ENCODE measurements around the gene TUT1. TPM values are rescaled to one million over a fixed set of nuclear protein-coding genes. Genes with fewer than 3 reads are reported as not detected.

TUT1 gene
- total RNA-seq, 1 donor from 2014 or later: 50.9 TPM

GRCh38 chr11:62611705-62612365, 20.5 kb upstream of the TUT1 start:
- DNase-seq: peak; percentile 80
- intact Hi-C loops (cut with micrococcal nuclease): loop anchor here (1.0 to 5.0 kb wide), 6 partner anchors 10 to 270 kb away; partner anchors contain the start of genes BSCL2, C11orf98, CSKMT and GNG3
- H3K27me3 Mint-ChIP-seq: no peaks in the 10 kb centered on the region
- peaks cover 47% of the 10 kb centered on the region for H3K4me1 Mint-ChIP-seq
- peak overlapping the region; percentile 98 for H3K4me3 Mint-ChIP-seq
- peaks cover 45% of the 10 kb centered on the region for H3K36me3 Mint-ChIP-seq (ENCODE audit: low read depth)
- no peaks in the 10 kb centered on the region for H3K9me3 Mint-ChIP-seq
- H3K27ac Mint-ChIP-seq: peak overlapping the region; percentile 97

- Mint-ChIP-seq H3K9me3 (no peaks in the 10 kb centered on the region), H3K36me3 (ENCODE audit: low read depth) (peaks cover 44% of the 10 kb centered on the region), H3K27ac (peak overlapping the region; percentile 97), H3K27me3 (no peaks in the 10 kb centered on the region), H3K4me1 (peaks cover 45% of the 10 kb centered on the region), H3K4me3 (peak overlapping the region; percentile 98)
- no peak for DNase-seq
- intact Hi-C loops (cut with micrococcal nuclease): loop anchor here (5.0 kb wide), 2 partner anchors 96 to 271 kb away; partner anchors contain the start of genes BSCL2, GNG3 and SLC3A2
Observed at GRCh38 chr11:62610814-62611704, 19.7 kb upstream of the TUT1 start.

GRCh38 chr11:62610403-62610802, 19.1 kb upstream of the TUT1 start:
- intact Hi-C loops (cut with micrococcal nuclease): loop anchor here (5.0 kb wide), 2 partner anchors 97 to 272 kb away; partner anchors contain the start of genes BSCL2, GNG3 and SLC3A2
- Mint-ChIP-seq H3K36me3 (ENCODE audit: low read depth) (peaks cover 46% of the 10 kb centered on the region), H3K4me3 (peak overlapping the region; percentile 98), H3K27ac (peak overlapping the region; percentile 87), H3K4me1 (peaks cover 45% of the 10 kb centered on the region), H3K27me3 (no peaks in the 10 kb centered on the region), H3K9me3 (no peaks in the 10 kb centered on the region)
- no peak for DNase-seq

- Mint-ChIP-seq H3K9me3 (no peaks in the 10 kb centered on the region), H3K4me3 (peak overlapping the region; percentile 12), H3K27ac (no peak overlapping the region), H3K27me3 (no peaks in the 10 kb centered on the region), H3K4me1 (peaks cover 34% of the 10 kb centered on the region), H3K36me3 (ENCODE audit: low read depth) (peaks cover 51% of the 10 kb centered on the region)
- no peak for DNase-seq
- intact Hi-C loops (cut with micrococcal nuclease): loop anchor here (10.0 kb wide), 1 partner anchor 1636 kb away; the partner anchor contains the start of genes FKBP2 and PPP1R14B
Observed at GRCh38 chr11:62608776-62609175, 17.5 kb upstream of the TUT1 start.

- Mint-ChIP-seq H3K36me3 (ENCODE audit: low read depth) (peaks cover 60% of the 10 kb centered on the region), H3K4me1 (peaks cover 42% of the 10 kb centered on the region), H3K27ac (peak overlapping the region; percentile 53), H3K27me3 (no peaks in the 10 kb centered on the region), H3K4me3 (no peak overlapping the region), H3K9me3 (no peaks in the 10 kb centered on the region)
- intact Hi-C loops (cut with micrococcal nuclease): loop anchor here (10.0 kb wide), 1 partner anchor 1637 kb away; the partner anchor contains the start of genes FKBP2 and PPP1R14B
- DNase-seq: no peak
Observed at GRCh38 chr11:62607714-62608113, 16.4 kb upstream of the TUT1 start.

GRCh38 chr11:62605902-62606301, 14.6 kb upstream of the TUT1 start:
- Mint-ChIP-seq H3K27me3 (no peaks in the 10 kb centered on the region), H3K36me3 (ENCODE audit: low read depth) (peaks cover 62% of the 10 kb centered on the region), H3K4me3 (no peak overlapping the region), H3K27ac (no peak overlapping the region), H3K9me3 (no peaks in the 10 kb centered on the region), H3K4me1 (peaks cover 40% of the 10 kb centered on the region)
- no peak for DNase-seq
- intact Hi-C loops (cut with micrococcal nuclease): loop anchor here (10.0 kb wide), 1 partner anchor 1639 kb away; the partner anchor contains the start of genes FKBP2 and PPP1R14B

GRCh38 chr11:62605467-62605866, 14.1 kb upstream of the TUT1 start:
- Mint-ChIP-seq H3K4me1 (peaks cover 37% of the 10 kb centered on the region), H3K4me3 (no peak overlapping the region), H3K27ac (no peak overlapping the region), H3K9me3 (no peaks in the 10 kb centered on the region), H3K27me3 (no peaks in the 10 kb centered on the region), H3K36me3 (ENCODE audit: low read depth) (peaks cover 64% of the 10 kb centered on the region)
- intact Hi-C loops (cut with micrococcal nuclease): loop anchor here (10.0 kb wide), 1 partner anchor 1639 kb away; the partner anchor contains the start of genes FKBP2 and PPP1R14B
- no peak for DNase-seq

GRCh38 chr11:62604460-62605120, 13.3 kb upstream of the TUT1 start:
- H3K9me3 Mint-ChIP-seq: no peaks in the 10 kb centered on the region
- no peak for DNase-seq
- H3K27ac Mint-ChIP-seq: no peak overlapping the region
- H3K4me1 Mint-ChIP-seq: peaks cover 37% of the 10 kb centered on the region
- H3K36me3 Mint-ChIP-seq (ENCODE audit: low read depth): peaks cover 66% of the 10 kb centered on the region
- intact Hi-C loops (cut with micrococcal nuclease): loop anchor here (10.0 kb wide), 1 partner anchor 1640 kb away; the partner anchor contains the start of genes FKBP2 and PPP1R14B
- H3K27me3 Mint-ChIP-seq: no peaks in the 10 kb centered on the region
- no peak overlapping the region for H3K4me3 Mint-ChIP-seq

GRCh38 chr11:62603776-62604299, 12.5 kb upstream of the TUT1 start:
- intact Hi-C loops (cut with micrococcal nuclease): loop anchor here (10.0 kb wide), 1 partner anchor 1641 kb away; the partner anchor contains the start of genes FKBP2 and PPP1R14B
- H3K4me1 Mint-ChIP-seq: peaks cover 39% of the 10 kb centered on the region
- H3K27me3 Mint-ChIP-seq: no peaks in the 10 kb centered on the region
- H3K4me3 Mint-ChIP-seq: peak overlapping the region; percentile 66
- H3K27ac Mint-ChIP-seq: peak overlapping the region; percentile 23
- H3K36me3 Mint-ChIP-seq (ENCODE audit: low read depth): peaks cover 67% of the 10 kb centered on the region
- DNase-seq: no peak
- no peaks in the 10 kb centered on the region for H3K9me3 Mint-ChIP-seq

GRCh38 chr11:62603072-62603408, 11.7 kb upstream of the TUT1 start:
- H3K9me3 Mint-ChIP-seq: no peaks in the 10 kb centered on the region
- H3K27me3 Mint-ChIP-seq: no peaks in the 10 kb centered on the region
- peak overlapping the region; percentile 66 for H3K4me3 Mint-ChIP-seq
- intact Hi-C loops (cut with micrococcal nuclease): loop anchor here (10.0 kb wide), 1 partner anchor 1642 kb away; the partner anchor contains the start of genes FKBP2 and PPP1R14B
- H3K36me3 Mint-ChIP-seq (ENCODE audit: low read depth): peaks cover 70% of the 10 kb centered on the region
- no peak for DNase-seq
- peak overlapping the region; percentile 71 for H3K27ac Mint-ChIP-seq
- H3K4me1 Mint-ChIP-seq: peaks cover 44% of the 10 kb centered on the region

- Mint-ChIP-seq H3K4me1 (peaks cover 42% of the 10 kb centered on the region), H3K36me3 (ENCODE audit: low read depth) (peaks cover 70% of the 10 kb centered on the region), H3K4me3 (peak overlapping the region; percentile 95), H3K9me3 (no peaks in the 10 kb centered on the region), H3K27ac (peak overlapping the region; percentile 88), H3K27me3 (no peaks in the 10 kb centered on the region)
- no peak for DNase-seq
- intact Hi-C loops (cut with micrococcal nuclease): loop anchor here (1.0 to 10.0 kb wide), 2 partner anchors 20 to 1642 kb away; partner anchors contain the start of genes FKBP2 and PPP1R14B
Observed at GRCh38 chr11:62602141-62603071, 11.1 kb upstream of the TUT1 start.

All from activated CD4-positive, alpha-beta T cell treated with anti-CD3 and anti-CD28 coated beads, Interleukin-2, amount 10 ng/mL, durations not matched to agents 24 days and 14 days (primary cell).